ENCODE results near the gene OR4F6.
"Not testable (repeated sequence)": the region's sequence is repeated elsewhere in the genome, so short reads cannot be mapped to it uniquely, and the experiment has no call there.

OR4F6 gene

DNA sequence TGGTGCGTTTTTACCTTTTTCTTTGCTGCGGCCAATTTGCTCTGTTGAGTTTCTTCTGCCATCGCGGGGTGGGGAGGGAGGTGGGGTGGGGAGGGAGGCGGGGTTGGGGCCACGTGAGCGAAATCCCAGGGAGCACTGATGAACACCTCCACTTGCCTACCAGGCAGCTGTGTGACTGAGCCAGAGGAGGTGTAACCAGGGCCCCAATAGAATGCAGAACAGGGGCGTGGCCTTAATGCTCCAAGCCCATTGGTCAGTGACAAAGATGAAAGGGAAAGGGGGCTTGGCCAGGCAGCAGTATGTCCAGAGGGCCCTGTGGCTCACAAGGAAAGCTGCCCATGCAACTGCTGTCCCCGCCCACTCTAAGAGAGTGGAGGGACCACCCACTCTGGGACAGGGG is 21.4 kb upstream of the OR4F6 start:
- no peak for TF ChIP-seq CTCF (IDR thresholded peaks at IDR 0.05; ENCODE audit: low read depth, low read length)
- DNase-seq (ENCODE audit: extremely low read depth, low read depth) = no peak

DNA sequence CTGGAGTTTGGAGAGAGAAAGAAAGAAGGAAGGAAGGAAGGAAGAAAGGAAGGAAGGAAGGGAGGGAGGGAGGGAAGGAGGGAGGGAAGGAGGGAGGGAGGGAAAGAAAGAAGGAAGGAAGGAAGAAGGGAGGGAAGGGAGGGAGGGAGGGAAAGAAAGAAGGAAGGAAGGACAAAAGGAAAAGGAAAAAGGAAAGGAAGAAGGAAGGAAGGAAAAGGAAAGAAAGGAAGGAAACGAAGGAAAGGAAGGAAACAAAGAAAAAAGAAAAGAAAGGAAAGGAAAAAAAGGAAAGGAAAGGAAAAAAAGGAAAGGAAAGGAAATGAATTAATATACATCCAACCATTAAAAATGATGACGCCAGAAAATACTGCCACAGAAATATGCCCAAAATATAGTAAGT is 18.7 kb upstream of the OR4F6 start:
- no peak for DNase-seq (ENCODE audit: extremely low read depth, low read depth)
- TF ChIP-seq CTCF (IDR thresholded peaks at IDR 0.05; ENCODE audit: low read depth, low read length) = no peak

GRCh38 chr15:101786422-101786821 is 16.9 kb upstream of the OR4F6 start:
- DNase-seq (ENCODE audit: extremely low read depth, low read depth) = not testable (repeated sequence)

- not testable (repeated sequence) for DNase-seq (ENCODE audit: extremely low read depth, low read depth)
These were observed 15.3 kb upstream of the OR4F6 start for GRCh38 chr15:101788001-101788400.

GRCh38 chr15:101788503-101789269 is 14.6 kb upstream of the OR4F6 start:
- DNase-seq (ENCODE audit: extremely low read depth, low read depth) = not testable (repeated sequence)

GRCh38 chr15:101790748-101791147 is 12.6 kb upstream of the OR4F6 start:
- DNase-seq (ENCODE audit: extremely low read depth, low read depth) = not testable (repeated sequence)

DNA sequence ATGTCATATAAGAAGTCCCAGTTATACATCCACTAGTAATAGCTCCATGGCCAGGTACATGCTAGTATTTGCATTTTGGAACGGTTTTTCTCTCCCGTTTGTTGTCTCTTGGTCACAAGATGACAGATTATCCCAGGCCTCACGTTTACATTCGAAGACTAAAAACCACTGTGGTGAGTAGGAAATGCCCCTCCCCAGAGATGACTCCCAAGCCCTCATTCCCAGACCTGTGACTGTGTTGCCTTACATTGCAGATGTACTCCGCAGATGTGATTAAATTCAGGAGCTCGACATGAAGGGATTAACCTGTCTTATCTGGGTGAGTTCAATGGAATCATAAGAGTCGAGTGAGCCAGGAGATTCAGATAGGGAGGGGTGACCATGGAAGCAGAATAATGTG is 9.3 kb upstream of the OR4F6 start:
- DNase-seq (ENCODE audit: extremely low read depth, low read depth) = not testable (repeated sequence)

DNA sequence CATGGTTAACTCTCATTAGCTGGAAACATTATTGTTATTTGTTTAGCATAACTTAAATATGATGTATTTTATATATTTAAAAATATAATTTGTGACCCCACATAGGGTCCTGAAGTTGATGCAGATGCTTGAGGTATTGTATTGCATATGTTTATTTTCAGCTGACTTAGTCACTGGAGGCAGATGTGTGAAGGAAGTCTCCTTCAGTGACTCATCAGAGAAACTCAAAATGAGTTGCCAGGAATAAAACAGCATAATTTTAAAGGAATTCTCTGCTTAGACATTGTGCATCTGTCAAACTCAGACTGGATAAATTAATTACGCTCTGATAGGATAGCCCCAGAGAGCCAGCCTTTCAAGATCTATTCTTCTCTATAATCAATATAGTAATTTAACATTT is 7.9 kb upstream of the OR4F6 start:
- peak; percentile 42 for DNase-seq (ENCODE audit: extremely low read depth, low read depth)
- TF ChIP-seq CTCF (IDR thresholded peaks at IDR 0.05; ENCODE audit: low read depth, low read length) = no peak

DNA sequence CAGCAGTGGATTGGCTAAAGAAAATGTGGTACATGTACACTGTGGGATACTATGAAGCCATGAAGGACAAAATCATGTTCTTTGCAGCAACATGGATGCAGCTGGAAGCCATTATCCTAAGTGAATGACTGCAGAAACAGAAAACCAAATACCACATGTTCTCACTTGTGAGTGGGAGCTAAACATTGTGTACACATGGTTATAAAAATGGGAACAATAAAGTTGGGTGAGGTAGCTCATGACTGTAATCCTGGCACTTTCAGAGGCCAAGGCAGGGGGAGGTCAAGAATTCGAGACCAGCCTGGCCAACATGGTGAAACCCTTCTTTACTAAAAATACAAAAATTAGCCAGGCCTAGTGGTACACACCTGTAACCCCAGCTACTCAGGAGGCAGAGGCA is 3.6 kb upstream of the OR4F6 start:
- no peak for TF ChIP-seq CTCF (IDR thresholded peaks at IDR 0.05; ENCODE audit: low read depth, low read length)
- no peak for DNase-seq (ENCODE audit: extremely low read depth, low read depth)

GRCh38 chr15:101801048-101801447 is 2.3 kb upstream of the OR4F6 start:
- no peak for DNase-seq (ENCODE audit: extremely low read depth, low read depth)
- no peak for TF ChIP-seq CTCF (IDR thresholded peaks at IDR 0.05; ENCODE audit: low read depth, low read length)
